ENCODE results near the gene FSTL4.

FSTL4 gene

DNA sequence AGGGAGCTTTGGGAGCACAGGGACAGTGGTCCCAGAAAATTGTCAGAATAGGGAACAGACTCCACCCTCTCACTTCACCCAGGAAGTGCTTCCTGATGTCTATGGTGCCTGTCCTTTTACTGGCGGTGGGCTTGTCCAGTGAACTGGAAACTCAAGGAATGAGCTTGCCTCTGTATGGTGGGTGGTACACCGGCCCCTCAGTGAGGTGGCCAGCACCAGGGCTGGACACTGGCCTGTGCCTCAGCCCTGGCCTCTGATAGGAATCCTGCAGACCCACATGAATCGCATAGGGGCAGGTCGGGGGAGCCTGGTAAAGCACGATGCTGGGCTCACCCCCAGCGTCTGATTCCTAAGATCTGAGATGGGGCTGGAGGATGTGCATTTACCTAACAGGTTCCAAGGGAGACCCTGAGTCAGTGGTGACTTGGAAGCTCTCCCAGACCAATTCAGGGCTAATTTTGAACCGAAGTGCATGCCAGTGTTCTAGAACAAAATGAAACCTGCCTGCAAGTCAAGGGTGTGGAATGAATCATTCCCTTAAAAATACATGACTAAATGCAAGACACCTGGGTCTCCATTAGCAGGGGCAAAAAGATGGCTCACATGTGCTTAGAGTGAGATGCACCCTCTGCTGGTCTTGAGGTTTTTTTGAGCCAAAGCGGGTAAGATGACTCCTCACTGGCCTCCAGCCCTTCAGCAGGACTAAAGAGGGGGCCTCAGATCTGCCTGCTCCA lies 382.2 kb downstream of the FSTL4 start:
- TF ChIP-seq, protein P1, sequence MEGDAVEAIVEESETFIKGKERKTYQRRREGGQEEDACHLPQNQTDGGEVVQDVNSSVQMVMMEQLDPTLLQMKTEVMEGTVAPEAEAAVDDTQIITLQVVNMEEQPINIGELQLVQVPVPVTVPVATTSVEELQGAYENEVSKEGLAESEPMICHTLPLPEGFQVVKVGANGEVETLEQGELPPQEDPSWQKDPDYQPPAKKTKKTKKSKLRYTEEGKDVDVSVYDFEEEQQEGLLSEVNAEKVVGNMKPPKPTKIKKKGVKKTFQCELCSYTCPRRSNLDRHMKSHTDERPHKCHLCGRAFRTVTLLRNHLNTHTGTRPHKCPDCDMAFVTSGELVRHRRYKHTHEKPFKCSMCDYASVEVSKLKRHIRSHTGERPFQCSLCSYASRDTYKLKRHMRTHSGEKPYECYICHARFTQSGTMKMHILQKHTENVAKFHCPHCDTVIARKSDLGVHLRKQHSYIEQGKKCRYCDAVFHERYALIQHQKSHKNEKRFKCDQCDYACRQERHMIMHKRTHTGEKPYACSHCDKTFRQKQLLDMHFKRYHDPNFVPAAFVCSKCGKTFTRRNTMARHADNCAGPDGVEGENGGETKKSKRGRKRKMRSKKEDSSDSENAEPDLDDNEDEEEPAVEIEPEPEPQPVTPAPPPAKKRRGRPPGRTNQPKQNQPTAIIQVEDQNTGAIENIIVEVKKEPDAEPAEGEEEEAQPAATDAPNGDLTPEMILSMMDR (IDR thresholded peaks at IDR 0.05; ENCODE audit: insufficient read depth, missing control alignments), result no peak
- no peak for DNase-seq (ENCODE audit: insufficient read length, low spot score)
- no peak for FAIRE-seq

DNA sequence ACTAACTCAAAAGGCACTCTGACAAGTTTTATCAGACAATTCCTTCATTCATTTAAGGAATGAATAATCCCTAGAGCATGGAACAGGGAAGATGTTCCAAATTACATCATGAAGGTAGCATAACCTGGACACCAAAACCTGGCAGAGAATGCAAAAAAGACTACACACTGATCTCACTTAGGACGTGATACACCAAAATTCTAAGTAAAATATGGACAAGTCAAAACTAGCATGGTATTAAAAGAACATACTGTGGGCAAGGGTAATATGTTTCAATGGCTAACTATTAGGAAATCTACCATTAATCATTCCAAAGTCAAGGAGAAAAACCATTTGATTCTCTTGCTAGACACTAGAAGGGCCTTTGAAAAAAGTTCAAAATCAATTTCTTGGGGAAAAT lies 384.0 kb downstream of the FSTL4 start:
- DNase-seq (ENCODE audit: insufficient read length, low spot score) (no peak), FAIRE-seq (no peak)
- TF ChIP-seq, protein P1 (IDR thresholded peaks at IDR 0.05; ENCODE audit: insufficient read depth, missing control alignments), result no peak

DNA sequence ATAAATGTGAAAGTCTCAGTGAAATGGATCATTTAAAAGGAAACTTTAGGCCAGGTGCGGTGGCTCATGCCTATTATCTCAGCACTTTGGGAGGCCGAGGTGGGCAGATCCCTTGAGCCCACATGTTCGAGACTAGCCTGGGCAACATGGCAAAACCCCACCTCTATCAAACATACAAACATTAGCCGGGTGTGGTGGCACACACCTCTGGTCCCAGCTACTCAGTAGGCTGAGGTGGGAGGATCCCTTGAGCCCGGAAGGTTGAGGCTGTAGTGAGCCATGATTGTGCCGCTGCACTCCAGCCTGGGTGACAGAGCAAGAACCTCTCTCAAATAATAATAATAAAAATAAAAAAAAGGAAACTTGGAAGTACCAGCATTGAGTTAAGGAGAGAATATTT lies 384.4 kb downstream of the FSTL4 start:
- no peak for DNase-seq (ENCODE audit: insufficient read length, low spot score)
- TF ChIP-seq, protein P1 (IDR thresholded peaks at IDR 0.05; ENCODE audit: insufficient read depth, missing control alignments), result no peak
- FAIRE-seq, result no peak

DNA sequence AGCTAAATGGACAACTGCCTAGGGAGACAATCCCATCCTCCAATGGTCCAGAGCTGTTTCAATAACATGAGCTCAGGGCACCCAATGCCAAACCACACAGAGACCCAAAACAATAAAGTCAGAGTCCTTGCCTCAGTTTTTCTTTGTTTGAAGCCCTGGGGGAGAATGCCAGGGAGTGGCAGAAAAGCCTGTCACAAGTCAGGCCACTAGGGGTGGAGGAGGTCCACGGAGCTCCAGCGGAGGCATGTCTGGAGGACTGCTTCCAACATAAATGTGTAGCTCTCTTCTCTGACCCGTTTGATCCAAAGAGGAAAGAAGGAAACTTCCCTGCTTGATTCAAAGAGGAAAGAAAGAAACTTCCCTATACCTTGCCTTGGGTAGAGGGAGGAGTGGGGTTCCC lies 385.3 kb downstream of the FSTL4 start:
- no peak for DNase-seq (ENCODE audit: insufficient read length, low spot score)
- no peak for FAIRE-seq
- TF ChIP-seq, protein P1 (IDR thresholded peaks at IDR 0.05; ENCODE audit: insufficient read depth, missing control alignments), result no peak

DNA sequence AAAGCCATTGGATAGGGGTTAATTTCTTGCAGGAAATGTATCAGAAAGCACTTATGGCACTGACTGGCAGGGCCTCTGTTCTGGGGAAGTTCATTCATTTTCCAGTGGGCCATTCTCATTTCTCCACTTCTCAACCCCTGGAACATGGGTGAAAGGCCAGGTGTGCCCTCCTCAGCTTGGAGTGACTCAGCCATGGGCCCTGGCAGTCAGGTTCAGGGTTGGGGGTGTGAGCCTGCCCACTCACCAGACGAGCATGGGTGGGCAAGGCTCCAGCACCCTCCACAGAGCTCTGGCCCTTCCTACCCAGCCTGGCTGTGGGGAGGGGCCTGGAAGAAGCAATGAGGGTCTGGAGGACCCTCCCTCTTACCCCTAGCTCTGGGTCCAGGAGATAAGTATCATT lies 386.2 kb downstream of the FSTL4 start:
- DNase-seq (ENCODE audit: insufficient read length, low spot score), result no peak
- TF ChIP-seq, protein P1 (IDR thresholded peaks at IDR 0.05; ENCODE audit: insufficient read depth, missing control alignments), result no peak
- FAIRE-seq, result no peak

DNA sequence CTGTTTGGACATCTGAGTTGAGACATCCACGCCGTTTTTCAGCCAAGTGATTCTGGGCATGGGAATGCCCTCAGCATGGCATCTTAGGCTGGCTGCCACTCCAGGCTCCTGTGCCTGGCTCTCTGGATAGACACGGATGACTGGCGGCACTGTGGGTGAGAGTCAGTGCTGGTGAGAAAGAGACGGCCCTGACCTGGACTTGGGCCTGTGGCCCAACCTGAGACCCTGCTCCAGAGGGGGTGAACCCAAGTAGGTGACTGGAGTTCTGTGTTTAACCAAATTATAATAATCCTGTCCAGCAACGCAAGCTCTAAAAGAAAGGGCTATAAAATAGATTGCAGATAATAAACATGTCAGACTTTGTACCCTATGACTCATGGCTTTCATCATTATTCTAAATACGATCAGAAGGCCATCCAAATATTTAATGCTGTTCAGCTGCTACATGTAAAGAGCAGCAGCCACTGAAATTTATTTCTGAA lies 386.6 kb downstream of the FSTL4 start:
- DNase-seq (ENCODE audit: insufficient read length, low spot score) (no peak), FAIRE-seq (no peak)
- TF ChIP-seq, protein P1 (IDR thresholded peaks at IDR 0.05; ENCODE audit: insufficient read depth, missing control alignments), result no peak

DNA sequence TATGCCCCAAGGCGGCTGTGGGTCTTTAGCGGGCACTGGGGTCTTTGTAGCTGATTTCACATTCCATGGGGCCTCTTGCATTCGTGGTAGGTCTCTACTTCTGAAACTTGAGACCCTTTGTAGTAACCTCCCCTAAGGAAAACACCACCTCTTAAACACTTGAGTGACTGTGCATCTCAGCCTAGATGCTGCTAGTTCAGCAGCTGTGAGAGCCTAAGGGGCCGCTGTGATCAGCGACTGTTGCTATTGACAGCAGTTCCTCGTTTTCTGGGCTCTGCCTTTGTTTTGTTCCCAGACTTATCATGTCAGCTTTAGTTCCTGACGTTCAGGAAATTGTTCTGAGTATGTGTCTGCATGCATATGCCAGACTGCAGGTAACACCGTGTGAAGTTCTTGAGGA lies 389.4 kb downstream of the FSTL4 start:
- TF ChIP-seq, protein P1 (IDR thresholded peaks at IDR 0.05; ENCODE audit: insufficient read depth, missing control alignments), result no peak
- DNase-seq (ENCODE audit: insufficient read length, low spot score) (no peak), FAIRE-seq (no peak)

All from D721Med (cell line).